GM23338 (cell line): Measurements from ENCODE around the gene KIAA1671.

Source experiments
- CREB1 ChIP-seq: fragments of 250-450 bp; sonication (Bioruptor Pico); IDR thresholded peaks from 2 replicates; pipeline ENCODE4 v1.5.0; 2020; ENCODE audit warnings: low read depth, mild to moderate bottlenecking, moderate library complexity
- CTCF ChIP-seq, 2 experiments: fragments of 200-600 bp in 1 of 2; sonication (generic) in 1 of 2; conservative IDR thresholded peaks; 2 replicates each; pipeline versions ENCODE4 v1.5.1 to v1.6.1; 2016 to 2017; ENCODE audit warnings: antibody characterized with exemption in 2 of 2, low read depth in 2 of 2, mild to moderate bottlenecking in 2 of 2, moderate library complexity in 1 of 2
- EZH2phosphoT487 ChIP-seq: fragments of 200-600 bp; sonication (generic); IDR thresholded peaks from one replicate; pipeline ENCODE4 v1.8.1; 2018; ENCODE audit warnings: antibody characterized with exemption; ENCODE audit not compliant: unreplicated experiment

- TF ChIP-seq EZH2phosphoT487 (no peak), CREB1 (CRISPR knock-in tag) (no peak), CTCF (conservative IDR thresholded peaks at IDR 0.05; ENCODE audit: low read depth in 2 of 2) (no peak)
These were observed 195.1 kb downstream of the KIAA1671 start for GRCh38 chr22:25147642-25147928.
